ENCODE results near the gene CHST1. TPM values are rescaled to one million over a fixed set of nuclear protein-coding genes. Genes with fewer than 3 reads are reported as not detected.

Gene CHST1
- total and polyA plus RNA-seq, 10 of the 15 experiments (the other 5 are each of a cell fraction or from before 2014, with no cell fraction given) = not detected

GRCh38 chr11:45621588-45621987 is 43.8 kb downstream of the CHST1 start (continued):
- no peak for TF ChIP-seq MXI1 (IDR thresholded peaks at IDR 0.05; ENCODE audit: low read depth, low read length)

- no peak overlapping the region for H3K4me2 ChIP-seq (ENCODE audit: control insufficient read depth, insufficient read depth)
- no TSS peak for BruUV-seq (replicated peaks)
- DNase-seq (ENCODE audit: low read depth, low spot score) (no peak), ATAC-seq (no peak), FAIRE-seq (no peak)
- ChIA-PET POLR2A (no interaction called here), SMC1A (ENCODE audit: uncharacterized antibody, unreplicated experiment) (no interaction called here), RAD21 (ENCODE audit: unreplicated experiment) (no interaction called here), CTCF (no interaction called here)
- no peaks in the 10 kb centered on the region; the same call in 1 of the 2 replicates for H4K20me1 ChIP-seq (ENCODE audit: control insufficient read depth, insufficient read depth)
- no peaks in the 10 kb centered on the region for H3K36me3 ChIP-seq (ENCODE audit: control insufficient read depth in 2 of 2, insufficient read depth in 2 of 2, low read length in 1 of 2)
- no peak overlapping the region for H3K9ac ChIP-seq (ENCODE audit: control insufficient read depth, insufficient read depth, low read length)
- 3% methylated on average over 3 of the region's 3 CpGs for WGBS (ENCODE audit: insufficient coverage, insufficient replicate concordance, low lambda C conversion rate, missing lambda C conversion rate)
- no peaks in the 10 kb centered on the region for H3K79me2 ChIP-seq (ENCODE audit: control insufficient read depth, insufficient read depth, low read length)
- TF ChIP-seq ZNF24 (IDR thresholded peaks at IDR 0.05) = no peak
- no peak for TF ChIP-seq IRF5 (IDR thresholded peaks at IDR 0.05; ENCODE audit: borderline replicate concordance)
- TF ChIP-seq WRNIP1 (IDR thresholded peaks at IDR 0.05; ENCODE audit: borderline replicate concordance, low read depth, low read length) = no peak
- no peak for TF ChIP-seq PRDM15 (CRISPR knock-in tag; IDR thresholded peaks at IDR 0.05)
- no peaks in the 10 kb centered on the region for H3K4me1 ChIP-seq (ENCODE audit: control insufficient read depth, insufficient read depth, low read length)
- intact Hi-C loops (cut with micrococcal nuclease; ENCODE audit: unreplicated experiment) (no loop called here), in situ Hi-C loops (cut with MboI) (no loop called here)
- peaks cover 3% of the 10 kb centered on the region; the same call in 1 of the 3 replicates for H3K9me3 ChIP-seq (replicated peaks; ENCODE audit: control insufficient read depth, insufficient read depth, low read length)
- no peak overlapping the region for H3K27ac ChIP-seq (ENCODE audit: control insufficient read depth, insufficient read depth)
- H3K27me3 ChIP-seq (replicated peaks in 1 of 2; ENCODE audit: control insufficient read depth in 2 of 2, insufficient read depth in 2 of 2, low read length in 1 of 2) = no peaks in the 10 kb centered on the region; a peak in 1 of 4 replicates
- H2AFZ ChIP-seq (ENCODE audit: control insufficient read depth, low read depth, low read length) = no peak overlapping the region
- no peak overlapping the region for H3K4me3 ChIP-seq
Observed at GRCh38 chr11:45620243-45620642, 45.2 kb downstream of the CHST1 start.
